ENCODE measurements around the gene RASL10B.

DNA sequence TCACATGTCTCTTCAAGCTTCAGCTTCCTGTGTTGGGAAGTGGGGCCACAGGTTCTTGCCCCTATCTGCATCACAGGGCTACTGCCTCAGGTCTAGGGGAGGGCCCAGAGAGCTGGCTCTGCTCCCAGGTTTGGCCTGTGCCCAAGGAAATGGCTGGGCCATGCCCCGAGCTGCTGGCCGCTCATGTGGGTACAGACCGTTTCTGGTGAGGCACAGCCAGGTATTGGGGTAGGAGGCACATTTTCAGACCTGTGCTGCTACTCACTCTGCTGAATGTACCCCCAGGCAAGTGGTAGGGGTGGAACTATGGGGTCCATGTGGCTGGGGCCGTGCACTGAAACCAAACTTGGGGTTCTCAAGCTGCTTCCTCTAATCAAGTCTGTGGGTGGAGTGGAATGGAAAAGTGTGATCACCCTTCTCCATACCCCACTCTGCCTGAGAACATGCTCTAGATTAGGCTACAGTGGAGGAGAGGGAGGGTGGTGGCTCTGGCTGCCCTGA, 17.0 kb downstream of the RASL10B start:
- TF ChIP-seq EZH2phosphoT487 (IDR thresholded peaks at IDR 0.05; ENCODE audit: insufficient read depth, low read depth) (no peak), EZH2 (IDR thresholded peaks at IDR 0.05; ENCODE audit: insufficient read depth, poor library complexity, severe bottlenecking) (no peak)
